ENCODE results near the gene C2orf76.

C2orf76 gene

DNA sequence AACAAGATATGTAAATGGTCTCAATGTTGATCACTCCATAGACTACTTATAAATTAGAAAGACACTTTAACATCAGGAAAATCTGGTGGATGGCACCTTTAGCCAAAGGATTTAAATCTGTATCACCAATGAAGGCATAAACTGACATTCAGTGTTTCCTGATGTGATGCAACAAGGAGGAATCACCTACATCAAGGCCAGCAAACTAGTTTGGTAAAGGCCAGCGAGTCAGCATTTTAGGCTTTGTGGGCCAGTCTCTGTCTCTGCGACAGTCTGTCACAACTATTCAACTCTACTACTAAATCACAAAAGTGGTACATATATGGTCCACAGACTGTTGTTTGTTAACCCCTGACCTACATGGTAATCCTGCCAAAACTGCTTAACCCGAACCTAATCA, 33.3 kb downstream of the C2orf76 start:
- H3K9me3 Mint-ChIP-seq, result no peaks in the 10 kb centered on the region
- H3K27ac Mint-ChIP-seq, result no peak overlapping the region
- H3K36me3 Mint-ChIP-seq, result peaks cover 35% of the 10 kb centered on the region
- H3K4me3 Mint-ChIP-seq, result no peak overlapping the region
- peaks cover 4% of the 10 kb centered on the region for H3K4me1 Mint-ChIP-seq
- no peak for ATAC-seq
- no peaks in the 10 kb centered on the region for H3K27me3 Mint-ChIP-seq

DNA sequence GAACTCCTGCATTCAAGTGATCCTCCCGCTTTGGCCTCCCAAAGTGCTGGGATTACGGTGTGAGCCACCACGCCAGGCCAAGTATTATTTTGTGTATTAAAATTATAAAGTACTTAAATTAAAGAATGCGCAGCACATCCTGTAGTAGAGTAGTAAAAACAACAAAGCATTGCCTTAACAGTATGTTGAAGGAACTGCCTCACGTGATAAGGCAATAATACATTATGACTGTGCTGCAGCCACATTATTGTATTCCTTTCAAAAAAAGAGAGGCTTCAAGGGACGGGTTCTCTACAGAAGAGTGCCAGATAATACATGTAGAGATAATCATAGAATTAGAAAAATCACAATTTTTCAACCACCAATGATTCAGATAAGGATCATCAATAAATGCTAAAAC, 33.7 kb downstream of the C2orf76 start:
- H3K9me3 Mint-ChIP-seq, result no peaks in the 10 kb centered on the region
- no peak overlapping the region for H3K27ac Mint-ChIP-seq
- ATAC-seq, result no peak
- no peaks in the 10 kb centered on the region for H3K27me3 Mint-ChIP-seq
- H3K4me3 Mint-ChIP-seq, result no peak overlapping the region
- H3K36me3 Mint-ChIP-seq, result peaks cover 35% of the 10 kb centered on the region
- no peaks in the 10 kb centered on the region for H3K4me1 Mint-ChIP-seq

DNA sequence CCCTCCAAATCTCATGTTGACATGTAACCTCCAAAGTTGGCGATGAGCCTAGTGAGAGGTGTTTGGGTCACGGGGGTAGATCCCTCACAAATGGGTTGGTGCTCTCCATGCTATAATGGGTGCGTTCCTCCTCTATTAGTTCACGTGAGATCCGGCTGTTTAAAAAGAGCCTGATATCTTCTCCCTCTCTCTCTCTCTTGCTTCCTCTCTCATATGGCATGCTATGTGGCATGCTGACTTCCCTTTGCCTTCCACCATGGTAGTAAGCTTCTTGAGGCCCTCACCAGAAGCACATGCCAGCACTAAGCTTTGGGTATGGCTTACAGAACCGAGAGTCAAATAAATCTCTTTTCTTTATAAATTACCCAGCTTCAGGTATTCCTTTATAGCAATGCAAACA, 39.2 kb downstream of the C2orf76 start:
- ATAC-seq, result no peak
- Mint-ChIP-seq H3K4me3 (no peak overlapping the region), H3K9me3 (no peaks in the 10 kb centered on the region), H3K36me3 (peaks cover 8% of the 10 kb centered on the region), H3K4me1 (no peaks in the 10 kb centered on the region), H3K27ac (no peak overlapping the region), H3K27me3 (no peaks in the 10 kb centered on the region)

DNA sequence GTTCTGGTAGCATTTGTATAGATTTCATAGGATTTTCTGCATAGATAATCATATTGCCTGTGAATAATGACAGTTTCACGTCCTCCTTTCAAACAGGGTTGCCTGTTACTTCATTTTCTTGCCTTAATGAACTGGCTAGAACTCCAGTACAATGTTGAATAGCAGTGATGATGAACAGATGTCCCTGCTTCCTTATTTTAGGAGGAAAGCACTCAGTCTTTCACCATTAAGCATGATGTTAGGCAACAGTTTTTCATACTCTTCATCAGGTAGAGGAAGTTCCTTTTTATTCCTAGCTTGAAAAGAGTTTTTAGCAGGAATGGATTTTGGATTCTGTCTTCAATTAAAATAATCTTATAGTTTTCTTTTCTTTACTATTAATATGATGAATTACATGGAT, 39.7 kb downstream of the C2orf76 start:
- H3K4me3 Mint-ChIP-seq, result no peak overlapping the region
- H3K27me3 Mint-ChIP-seq, result no peaks in the 10 kb centered on the region

DNA sequence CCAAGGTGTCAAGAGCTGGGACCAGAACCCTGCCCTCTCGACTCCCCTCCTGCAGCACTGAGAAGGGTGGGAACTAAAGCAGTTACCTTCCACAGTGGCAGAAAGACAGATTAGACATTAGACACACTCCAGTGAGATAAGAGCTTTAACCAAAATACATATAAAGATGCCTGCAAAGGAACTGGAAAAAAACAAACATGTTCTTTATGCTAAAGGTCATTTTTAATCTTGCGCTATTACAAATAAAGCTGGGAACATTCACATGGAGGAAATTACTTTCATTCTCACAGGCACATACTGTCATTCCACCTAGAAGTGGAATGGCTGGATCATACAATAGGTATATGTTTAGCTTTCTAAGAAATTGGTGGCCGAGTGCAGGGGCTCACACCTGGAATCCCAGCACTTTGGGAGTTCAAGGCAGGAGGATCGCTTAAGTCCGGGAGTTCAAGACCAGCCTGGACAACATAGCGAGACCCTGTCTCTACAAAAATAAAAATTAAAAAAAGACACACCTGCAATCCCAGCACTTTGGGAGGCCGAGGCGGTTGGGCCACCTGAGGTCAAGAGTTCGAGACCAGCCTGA, 41.9 kb downstream of the C2orf76 start:
- Mint-ChIP-seq H3K4me1 (no peaks in the 10 kb centered on the region), H3K27ac (no peak overlapping the region), H3K4me3 (no peak overlapping the region), H3K9me3 (no peaks in the 10 kb centered on the region), H3K27me3 (no peaks in the 10 kb centered on the region), H3K36me3 (no peaks in the 10 kb centered on the region)
- no peak for ATAC-seq

More for the DNA sequence above, 39.7 kb downstream of the C2orf76 start:
- no peak for ATAC-seq
- H3K27ac Mint-ChIP-seq, result no peak overlapping the region
- H3K9me3 Mint-ChIP-seq, result no peaks in the 10 kb centered on the region
- peaks cover 8% of the 10 kb centered on the region for H3K36me3 Mint-ChIP-seq
- no peaks in the 10 kb centered on the region for H3K4me1 Mint-ChIP-seq

DNA sequence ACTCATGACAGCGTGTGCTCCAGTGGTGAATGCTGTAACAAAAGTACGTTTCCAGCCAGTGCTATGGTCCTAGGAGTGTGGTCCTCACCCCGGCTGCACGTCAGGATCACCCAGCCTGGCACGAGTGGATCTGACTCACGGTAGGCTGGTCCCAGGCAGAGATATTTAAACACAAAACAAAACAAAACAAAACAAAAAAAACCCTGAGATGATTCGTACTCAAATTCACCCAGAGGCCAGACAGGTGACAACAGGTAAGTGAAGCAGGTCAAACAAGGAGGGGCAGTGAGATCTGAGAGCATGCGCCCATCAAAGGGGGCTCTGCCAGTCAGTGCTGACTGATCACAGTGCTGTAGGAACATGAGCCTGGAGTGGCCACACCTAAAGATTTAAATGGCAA, 43.2 kb downstream of the C2orf76 start:
- no peaks in the 10 kb centered on the region for H3K4me1 Mint-ChIP-seq
- H3K27me3 Mint-ChIP-seq, result no peaks in the 10 kb centered on the region
- no peak overlapping the region for H3K4me3 Mint-ChIP-seq
- no peaks in the 10 kb centered on the region for H3K36me3 Mint-ChIP-seq
- no peak overlapping the region for H3K27ac Mint-ChIP-seq
- no peaks in the 10 kb centered on the region for H3K9me3 Mint-ChIP-seq
- no peak for ATAC-seq

DNA sequence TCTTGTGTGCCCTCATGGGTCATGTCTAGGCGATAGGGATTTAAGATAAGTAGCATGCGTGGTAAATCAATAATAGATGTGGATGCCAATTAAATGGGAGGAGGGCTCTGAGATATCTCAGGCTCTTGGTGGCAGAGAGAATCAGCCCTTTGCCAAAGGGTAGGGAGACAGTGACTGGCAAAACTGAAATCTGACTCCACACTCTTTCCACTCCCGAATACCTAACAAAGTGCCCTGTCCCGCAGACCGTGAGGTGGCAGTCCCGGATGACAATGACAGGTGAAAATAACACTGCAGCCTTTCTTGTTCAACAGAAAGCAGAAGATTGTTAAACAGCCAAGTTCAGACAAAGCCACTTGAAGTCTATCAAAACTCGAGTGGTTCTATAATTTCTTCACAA, 47.0 kb downstream of the C2orf76 start:
- no peaks in the 10 kb centered on the region for H3K36me3 Mint-ChIP-seq
- H3K4me3 Mint-ChIP-seq, result no peak overlapping the region
- no peaks in the 10 kb centered on the region for H3K27me3 Mint-ChIP-seq
- H3K27ac Mint-ChIP-seq, result no peak overlapping the region
- no peak for ATAC-seq
- no peaks in the 10 kb centered on the region for H3K4me1 Mint-ChIP-seq
- no peaks in the 10 kb centered on the region for H3K9me3 Mint-ChIP-seq

DNA sequence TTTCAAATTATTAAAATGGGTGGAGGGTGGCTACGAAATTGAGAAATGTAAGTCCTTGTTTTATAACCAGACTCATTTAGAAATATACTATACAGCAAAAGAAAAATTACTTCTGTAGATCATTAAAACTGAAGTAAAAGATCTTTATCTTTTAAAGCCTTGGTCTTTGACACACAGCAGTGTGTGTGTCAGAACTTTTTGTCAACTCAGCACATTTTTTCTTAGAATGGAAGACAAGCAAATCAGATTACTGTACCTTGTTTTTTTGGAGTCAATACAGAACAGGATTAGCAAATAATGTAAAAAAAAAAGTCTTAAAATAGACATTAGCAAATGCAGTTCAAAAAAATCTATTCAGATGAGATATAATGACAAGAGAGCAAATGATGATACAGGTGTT, 49.1 kb downstream of the C2orf76 start:
- H3K36me3 Mint-ChIP-seq, result no peaks in the 10 kb centered on the region
- H3K4me3 Mint-ChIP-seq, result no peak overlapping the region
- no peak overlapping the region for H3K27ac Mint-ChIP-seq
- ATAC-seq, result no peak
- H3K9me3 Mint-ChIP-seq, result no peaks in the 10 kb centered on the region
- H3K27me3 Mint-ChIP-seq, result no peaks in the 10 kb centered on the region
- no peaks in the 10 kb centered on the region for H3K4me1 Mint-ChIP-seq

DNA sequence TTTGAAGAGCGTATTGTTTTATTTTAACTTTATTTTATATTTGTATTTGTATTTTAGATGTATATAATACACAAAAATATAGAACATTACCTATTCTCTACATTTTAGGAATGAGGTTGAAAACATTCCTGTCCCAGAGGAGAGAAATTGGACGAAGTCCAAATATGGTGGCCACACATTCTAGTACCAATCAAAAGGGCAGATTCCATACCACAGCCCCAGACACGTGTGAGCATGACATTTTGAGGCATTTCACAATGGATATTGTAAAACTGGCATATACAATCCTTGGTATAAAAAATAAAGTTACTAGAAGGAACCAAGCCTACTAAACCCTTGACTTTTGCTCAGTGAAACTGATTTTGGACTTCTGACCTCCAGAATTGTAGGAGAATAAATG, 50.6 kb downstream of the C2orf76 start:
- Mint-ChIP-seq H3K27me3 (no peaks in the 10 kb centered on the region), H3K4me3 (no peak overlapping the region), H3K9me3 (no peaks in the 10 kb centered on the region), H3K36me3 (peaks cover 4% of the 10 kb centered on the region), H3K27ac (no peak overlapping the region), H3K4me1 (peaks cover 2% of the 10 kb centered on the region)
- no peak for ATAC-seq

DNA sequence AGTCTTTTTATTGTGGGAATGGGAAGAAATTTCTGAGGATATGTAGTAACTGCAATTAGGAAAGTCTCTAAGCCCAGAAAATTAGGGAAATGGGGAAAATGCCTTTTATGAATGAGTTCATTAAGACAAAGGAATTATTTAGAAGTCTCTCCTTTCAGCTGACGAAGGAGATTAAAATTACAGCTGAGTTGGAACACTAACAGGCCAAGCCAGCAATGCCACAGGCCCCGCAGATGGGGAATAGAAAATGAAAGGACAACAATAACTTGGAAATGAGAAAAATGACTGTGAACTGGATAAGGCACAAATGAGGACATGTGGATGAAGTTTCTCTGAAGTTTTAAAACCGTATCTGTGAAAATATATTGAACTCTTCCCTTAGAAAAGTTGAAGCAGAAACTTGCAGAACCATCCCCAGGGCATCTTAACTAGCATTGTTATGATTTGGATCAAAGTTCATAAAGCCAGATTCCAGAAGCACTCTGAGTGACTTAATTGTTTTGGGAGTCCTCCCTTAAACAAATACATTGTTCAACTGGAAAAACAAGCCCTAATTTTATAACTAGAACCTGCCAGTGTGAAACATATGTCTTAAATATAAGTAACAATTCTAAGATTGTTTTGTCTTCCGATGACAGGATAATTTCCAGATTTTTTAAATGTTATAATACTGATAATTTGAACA, 51.3 kb downstream of the C2orf76 start:
- Mint-ChIP-seq H3K27ac (no peak overlapping the region), H3K4me1 (peaks cover 8% of the 10 kb centered on the region), H3K27me3 (no peaks in the 10 kb centered on the region)

DNA sequence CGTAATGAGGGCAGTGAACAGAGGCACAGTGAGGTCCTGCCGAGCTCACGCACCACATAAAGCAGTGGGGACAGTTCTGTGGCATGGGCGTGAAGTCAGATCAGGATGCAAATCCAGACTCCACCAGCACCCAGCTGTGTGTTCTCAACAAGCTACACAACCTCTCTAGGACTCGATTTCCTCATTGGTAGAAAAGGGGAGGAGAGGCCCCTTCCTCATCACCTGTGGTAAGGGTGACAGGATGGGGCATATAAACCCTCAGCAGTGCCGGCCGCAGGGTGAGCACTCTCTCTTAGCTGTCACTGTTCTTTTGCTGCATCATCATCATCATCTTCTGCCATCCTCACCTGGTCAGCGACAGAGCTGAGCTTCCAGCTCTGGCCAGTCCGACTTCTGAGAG, 54.8 kb downstream of the C2orf76 start:
- no peak for ATAC-seq
- Mint-ChIP-seq H3K27me3 (no peaks in the 10 kb centered on the region), H3K36me3 (peaks cover 12% of the 10 kb centered on the region), H3K27ac (no peak overlapping the region), H3K9me3 (no peaks in the 10 kb centered on the region), H3K4me3 (no peak overlapping the region), H3K4me1 (peaks cover 8% of the 10 kb centered on the region)

More for the DNA sequence above, 51.3 kb downstream of the C2orf76 start:
- no peak overlapping the region for H3K4me3 Mint-ChIP-seq
- H3K36me3 Mint-ChIP-seq, result peaks cover 8% of the 10 kb centered on the region
- no peak for ATAC-seq
- no peaks in the 10 kb centered on the region for H3K9me3 Mint-ChIP-seq

DNA sequence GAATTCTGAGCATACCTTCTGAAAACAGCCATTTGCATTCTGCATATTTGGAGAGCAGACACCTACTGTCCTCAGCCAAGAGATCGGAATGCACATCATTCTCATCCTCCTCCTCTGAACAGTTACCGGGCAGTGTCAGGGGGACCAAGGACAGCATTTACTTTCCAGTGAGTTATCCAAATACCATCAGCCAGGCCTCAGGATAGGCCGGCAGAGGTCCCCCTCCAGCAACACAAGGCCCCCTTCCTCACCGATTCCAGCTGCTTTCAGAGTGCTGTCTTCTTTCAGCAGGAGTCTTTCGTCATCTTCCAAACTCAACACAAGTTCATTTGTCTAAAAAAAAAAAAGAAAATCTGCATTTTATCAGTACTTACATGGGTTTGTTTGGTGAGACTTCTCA, 55.3 kb downstream of the C2orf76 start:
- Mint-ChIP-seq H3K36me3 (peaks cover 12% of the 10 kb centered on the region), H3K4me3 (no peak overlapping the region), H3K27ac (no peak overlapping the region), H3K27me3 (no peaks in the 10 kb centered on the region), H3K4me1 (peaks cover 8% of the 10 kb centered on the region), H3K9me3 (no peaks in the 10 kb centered on the region)
- no peak for ATAC-seq

DNA sequence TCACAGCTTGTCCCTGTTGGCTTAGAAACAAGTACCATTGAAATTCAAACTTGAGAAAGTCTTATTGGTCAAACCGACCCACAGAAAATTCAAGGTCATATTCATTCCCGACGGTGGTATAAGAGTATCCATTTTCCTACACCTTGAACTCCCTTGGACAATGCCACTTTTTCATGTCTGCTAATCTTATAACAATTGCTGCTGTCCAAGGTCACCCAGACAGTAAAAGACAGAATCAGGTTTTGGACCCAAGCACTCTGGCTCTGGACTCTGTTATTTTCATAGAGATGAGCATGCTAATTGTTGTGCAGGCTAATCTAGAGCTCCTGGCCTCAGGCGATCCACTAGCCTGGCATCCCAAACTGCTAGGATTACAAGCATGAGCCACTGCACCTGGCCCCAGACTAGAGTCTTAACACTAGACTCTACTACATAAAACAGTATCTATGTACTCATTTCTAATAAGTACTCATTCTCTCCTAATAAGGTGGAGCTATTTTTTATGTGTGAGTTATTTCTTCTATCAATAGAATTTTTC, 57.8 kb downstream of the C2orf76 start:
- ATAC-seq, result no peak
- H3K4me1 Mint-ChIP-seq, result peaks cover 8% of the 10 kb centered on the region

DNA sequence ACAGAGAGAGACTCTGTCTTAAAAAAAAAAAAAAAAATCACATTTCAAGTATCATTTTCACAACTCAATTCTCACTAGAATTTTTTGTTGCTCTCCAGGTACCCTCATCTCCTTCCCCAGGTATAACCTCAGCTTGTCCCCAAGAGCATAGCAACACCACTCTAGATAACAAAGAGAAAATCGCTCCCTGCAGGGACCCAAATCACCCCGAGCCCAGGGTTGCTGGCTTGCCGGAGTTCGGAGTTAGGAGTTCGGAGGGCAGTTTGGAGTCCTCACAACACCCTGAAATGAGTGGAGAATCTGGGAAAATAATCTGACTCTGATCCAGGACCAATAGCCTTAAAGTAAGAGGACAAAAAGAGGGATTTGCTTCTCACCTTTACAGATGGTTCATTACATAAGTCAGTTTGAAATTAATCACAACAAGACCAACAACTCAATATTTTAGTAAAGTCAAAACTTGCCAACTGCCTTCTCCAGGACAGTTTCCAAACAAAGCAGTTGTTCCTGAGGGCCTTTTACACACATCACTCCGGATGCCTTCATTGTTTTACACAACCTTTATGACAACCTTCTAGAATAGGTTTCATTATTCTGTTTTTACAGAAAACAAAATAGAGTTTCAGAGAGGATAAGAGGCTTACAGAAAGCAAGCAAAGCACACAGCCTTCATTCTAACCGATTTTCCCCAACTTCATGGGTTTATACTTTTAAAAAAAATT, 59.1 kb downstream of the C2orf76 start:
- Mint-ChIP-seq H3K36me3 (peaks cover 18% of the 10 kb centered on the region), H3K27me3 (no peaks in the 10 kb centered on the region), H3K9me3 (no peaks in the 10 kb centered on the region), H3K4me1 (peaks cover 8% of the 10 kb centered on the region), H3K27ac (no peak overlapping the region), H3K4me3 (no peak overlapping the region)
- ATAC-seq, result no peak

More for the DNA sequence above, 57.8 kb downstream of the C2orf76 start:
- H3K27ac Mint-ChIP-seq, result no peak overlapping the region
- H3K4me3 Mint-ChIP-seq, result no peak overlapping the region
- no peaks in the 10 kb centered on the region for H3K9me3 Mint-ChIP-seq
- H3K27me3 Mint-ChIP-seq, result no peaks in the 10 kb centered on the region
- H3K36me3 Mint-ChIP-seq, result peaks cover 18% of the 10 kb centered on the region

DNA sequence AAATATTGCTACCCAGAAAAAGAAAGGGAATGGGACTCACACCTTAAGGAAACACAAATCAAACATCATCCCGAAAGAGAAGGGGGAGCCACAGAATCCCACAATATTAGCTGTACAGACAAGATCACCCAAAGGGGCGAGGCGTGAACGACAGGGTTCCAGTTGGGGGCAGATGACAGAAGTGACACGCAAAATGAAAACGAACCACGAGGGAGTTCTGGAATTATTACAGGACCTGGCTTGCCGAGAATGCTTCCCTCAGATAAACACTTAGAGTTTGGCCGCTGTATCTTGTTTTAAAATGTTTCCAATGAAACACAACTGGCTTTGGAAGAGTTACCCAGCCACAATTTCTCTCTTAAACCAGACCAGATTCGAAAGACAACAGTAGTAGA, 60.4 kb downstream of the C2orf76 start:
- ATAC-seq, result no peak
- H3K9me3 Mint-ChIP-seq, result no peaks in the 10 kb centered on the region
- H3K36me3 Mint-ChIP-seq, result peaks cover 17% of the 10 kb centered on the region
- peak overlapping the region; percentile 13 for H3K4me3 Mint-ChIP-seq
- H3K27ac Mint-ChIP-seq, result no peak overlapping the region
- no peaks in the 10 kb centered on the region for H3K27me3 Mint-ChIP-seq
- H3K4me1 Mint-ChIP-seq, result peaks cover 8% of the 10 kb centered on the region

Data from stimulated activated memory B cell treated with anti-CD40 and anti-IgM and Interleukin-4, amounts not matched to agents 10 μg/mL and 1 μg/mL and 100 μg/mL, for 72 hours (primary cell).